Activated CD4-positive, alpha-beta T cell treated with anti-CD3 and anti-CD28 coated beads, Interleukin-2, amount 50 U/mL, for 16 hours (primary cell): Measurements from ENCODE around the gene FAM20C.
"Not testable (repeated sequence)": the region's sequence is repeated elsewhere in the genome, so short reads cannot be mapped to it uniquely, and the experiment has no call there.

Experiments used
- DNase-seq: peaks from one replicate; pipeline ENCODE4 v3.0.0-alpha.2; 2020

Gene FAM20C

GRCh38 chr7:297141-297540 is 104.8 kb downstream of the FAM20C start:
- DNase-seq = not testable (repeated sequence)

GRCh38 chr7:297611-298374 is 105.4 kb downstream of the FAM20C start:
- no peak for DNase-seq

GRCh38 chr7:298375-298702 is 106.0 kb downstream of the FAM20C start:
- DNase-seq = no peak

- DNase-seq = no peak
Observed at GRCh38 chr7:298743-299142, 106.4 kb downstream of the FAM20C start.

- no peak for DNase-seq
Observed at GRCh38 chr7:299169-299568, 106.8 kb downstream of the FAM20C start.

GRCh38 chr7:299628-300027 is 107.3 kb downstream of the FAM20C start:
- no peak for DNase-seq

- DNase-seq = no peak
Observed at GRCh38 chr7:300048-300447, 107.7 kb downstream of the FAM20C start.

- no peak for DNase-seq
Observed at GRCh38 chr7:300546-301290, 108.3 kb downstream of the FAM20C start.

GRCh38 chr7:301291-302053 is 109.1 kb downstream of the FAM20C start:
- no peak for DNase-seq

- DNase-seq = no peak
Observed at GRCh38 chr7:302054-302992, 110.0 kb downstream of the FAM20C start.

GRCh38 chr7:303425-303824 is 111.1 kb downstream of the FAM20C start:
- DNase-seq = no peak

GRCh38 chr7:303884-304573 is 111.7 kb downstream of the FAM20C start:
- no peak for DNase-seq

GRCh38 chr7:304574-305409 is 112.4 kb downstream of the FAM20C start:
- DNase-seq = no peak

GRCh38 chr7:305410-306151 is 113.2 kb downstream of the FAM20C start:
- no peak for DNase-seq

GRCh38 chr7:307970-308369 is 115.6 kb downstream of the FAM20C start:
- DNase-seq = no peak

- DNase-seq = no peak
Observed at GRCh38 chr7:309586-310228, 117.3 kb downstream of the FAM20C start.
